A673 (cell line): ENCODE data around the gene BST1. TPM values are rescaled to one million over a fixed set of nuclear protein-coding genes. Genes with fewer than 3 reads are reported as not detected.
A peak's percentile ranks its signal among the peaks of the same experiment; 100 is the strongest.

Source experiments
- BruUV-seq: library from RNA; stranded (reverse); fragments of 400-500 nt; replicated peaks from 2 replicates; lab custom pipeline; 2021; lab: Mats Ljungman, UMichigan
- CTCF ChIA-PET: fragments of 300-600 bp; sonication (Branson Sonifier 250); formaldehyde crosslinking; loops from one replicate; lab custom pipeline; 2022; ENCODE audit warnings: antibody characterized with exemption; lab: Charles Lee
- POLR2A ChIA-PET: fragments of 300-600 bp; sonication (Branson Sonifier 250); formaldehyde crosslinking; loops from one replicate; lab custom pipeline; 2022; ENCODE audit warnings: antibody characterized with exemption; ENCODE audit not compliant: low non-redundant PET; lab: Charles Lee
- DNase-seq: peaks from one replicate; pipeline ENCODE4 v3.0.0-alpha.2; 2015; ENCODE audit warnings: low spot score
- H3K27ac ChIP-seq: fragments of 200-600 bp; sonication (generic); 2 replicates; pipeline ENCODE4 v1.5.1; 2016; ENCODE audit warnings: mixed run types, low read depth, mild to moderate bottlenecking, mixed read lengths, antibody characterized with exemption, low read length; ENCODE audit not compliant: poor library complexity, severe bottlenecking
- H3K27me3 ChIP-seq: fragments of 200-600 bp; sonication (generic); replicated peaks from 2 replicates; pipeline ENCODE4 v1.6.1; 2017; ENCODE audit warnings: mixed run types, low read depth, mild to moderate bottlenecking, mixed read lengths, antibody characterized with exemption, low read length; ENCODE audit not compliant: insufficient read depth, poor library complexity
- H3K36me3 ChIP-seq: fragments of 200-600 bp; sonication (generic); 2 replicates; pipeline ENCODE4 v1.6.1; 2016; ENCODE audit warnings: mixed run types, mild to moderate bottlenecking, mixed read lengths, antibody characterized with exemption, low read length; ENCODE audit not compliant: insufficient read depth, poor library complexity, severe bottlenecking
- H3K4me1 ChIP-seq: fragments of 200-600 bp; sonication (generic); 2 replicates; pipeline ENCODE4 v1.6.1; 2017; ENCODE audit warnings: mixed run types, mild to moderate bottlenecking, mixed read lengths, antibody characterized with exemption, low read length; ENCODE audit not compliant: insufficient read depth, poor library complexity, severe bottlenecking
- H3K4me3 ChIP-seq: fragments of 200-600 bp; sonication (generic); 2 replicates; pipeline ENCODE4 v1.5.1; 2016; ENCODE audit warnings: low read depth, mixed run types, mild to moderate bottlenecking, mixed read lengths, low read length; ENCODE audit not compliant: poor library complexity, severe bottlenecking
- H3K9me3 ChIP-seq: fragments of 200-600 bp; sonication (generic); 2 replicates; pipeline ENCODE4 v1.6.1; 2016; ENCODE audit warnings: mixed run types, low read depth, mild to moderate bottlenecking, mixed read lengths, antibody characterized with exemption, low read length; ENCODE audit not compliant: poor library complexity, severe bottlenecking
- EZH2 ChIP-seq: fragments of 200-600 bp; sonication (generic); IDR thresholded peaks from 2 replicates; pipeline ENCODE4 v1.6.1; 2017; ENCODE audit warnings: borderline replicate concordance, low read depth, mild to moderate bottlenecking, mixed read lengths, antibody characterized with exemption, low read length; ENCODE audit not compliant: poor library complexity, severe bottlenecking
- intact Hi-C: fragments of 100-400 bp; cut with micrococcal nuclease; formaldehyde crosslinking; loops from one replicate; pipeline ENCODE4 v1.10.0; 2022; ENCODE audit not compliant: unreplicated experiment
- total RNA-seq: library from RNA; stranded (reverse); gene quantifications from 2 replicates; pipeline ENCODE4 v1.2.3, GENCODE V29; 2021
- TF ChIP-seq, protein P1 (sequence below): fragments of 300-800, 200-600 bp; sonication (generic); conservative IDR thresholded peaks from 2 replicates; pipeline ENCODE4 v1.5.1; 2017; ENCODE audit warnings: low read depth, mild to moderate bottlenecking, antibody characterized with exemption, low read length, moderate library complexity, mixed read lengths

The BST1 gene
- total RNA-seq, 1 experiment from 2014 or later, result 2.4 TPM

GRCh38 chr4:15659768-15660570, 42.9 kb upstream of the BST1 start:
- no TSS peak for BruUV-seq

DNA sequence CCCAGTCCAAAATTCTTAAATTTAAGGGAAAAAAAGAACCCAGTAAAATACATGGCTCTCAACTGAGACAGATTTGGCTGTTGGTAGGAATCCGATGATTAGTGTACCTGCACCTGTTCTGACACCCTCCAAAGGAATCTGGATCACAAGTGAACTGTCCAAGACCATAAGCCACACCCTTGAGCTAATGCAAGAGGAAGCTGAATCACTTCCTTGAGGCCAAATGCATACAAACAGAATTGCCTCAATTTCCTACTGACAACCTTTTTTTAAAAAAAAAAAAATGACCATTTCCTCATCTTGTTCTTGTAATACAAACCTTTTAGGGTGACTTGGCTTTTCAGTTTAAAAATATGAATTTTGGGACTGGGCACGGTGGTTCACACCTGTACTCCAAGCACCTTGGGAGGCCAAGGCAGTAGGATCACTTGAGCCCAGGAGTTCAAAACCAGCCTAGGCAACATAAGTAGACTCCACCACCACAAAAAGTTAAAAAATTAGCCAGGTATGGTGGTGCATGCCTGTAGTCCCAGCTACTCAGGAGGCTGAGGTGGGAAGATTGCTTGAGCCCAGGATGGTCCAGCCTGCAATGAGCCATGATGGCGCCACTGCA, 37.0 kb upstream of the BST1 start:
- intact Hi-C loops, result no loop called here
- Histone ChIP-seq H3K9me3 (no peaks in the 10 kb centered on the region), H3K36me3 (peaks cover 19% of the 10 kb centered on the region), H3K4me1 (no peaks in the 10 kb centered on the region), H3K27ac (no peak overlapping the region), H3K27me3 (no peaks in the 10 kb centered on the region), H3K4me3 (no peak overlapping the region)
- no peak for DNase-seq
- ChIA-PET CTCF (no interaction called here), POLR2A (no interaction called here)
- no TSS peak for BruUV-seq
- TF ChIP-seq EZH2, result no peak
- TF ChIP-seq, protein P1, sequence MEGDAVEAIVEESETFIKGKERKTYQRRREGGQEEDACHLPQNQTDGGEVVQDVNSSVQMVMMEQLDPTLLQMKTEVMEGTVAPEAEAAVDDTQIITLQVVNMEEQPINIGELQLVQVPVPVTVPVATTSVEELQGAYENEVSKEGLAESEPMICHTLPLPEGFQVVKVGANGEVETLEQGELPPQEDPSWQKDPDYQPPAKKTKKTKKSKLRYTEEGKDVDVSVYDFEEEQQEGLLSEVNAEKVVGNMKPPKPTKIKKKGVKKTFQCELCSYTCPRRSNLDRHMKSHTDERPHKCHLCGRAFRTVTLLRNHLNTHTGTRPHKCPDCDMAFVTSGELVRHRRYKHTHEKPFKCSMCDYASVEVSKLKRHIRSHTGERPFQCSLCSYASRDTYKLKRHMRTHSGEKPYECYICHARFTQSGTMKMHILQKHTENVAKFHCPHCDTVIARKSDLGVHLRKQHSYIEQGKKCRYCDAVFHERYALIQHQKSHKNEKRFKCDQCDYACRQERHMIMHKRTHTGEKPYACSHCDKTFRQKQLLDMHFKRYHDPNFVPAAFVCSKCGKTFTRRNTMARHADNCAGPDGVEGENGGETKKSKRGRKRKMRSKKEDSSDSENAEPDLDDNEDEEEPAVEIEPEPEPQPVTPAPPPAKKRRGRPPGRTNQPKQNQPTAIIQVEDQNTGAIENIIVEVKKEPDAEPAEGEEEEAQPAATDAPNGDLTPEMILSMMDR, result no peak

More at GRCh38 chr4:15659768-15660570, 42.9 kb upstream of the BST1 start:
- peak; percentile 36 for DNase-seq
- ChIA-PET CTCF (no interaction called here), POLR2A (interaction anchor here (0.6 to 0.7 kb wide), 2 partner anchors 10 to 1614 kb away, joined by 3 to 9 read pairs; no protein-coding TSS in a partner anchor)
- intact Hi-C loops, result no loop called here
- Histone ChIP-seq H3K9me3 (no peaks in the 10 kb centered on the region), H3K36me3 (no peaks in the 10 kb centered on the region), H3K4me1 (peaks cover 21% of the 10 kb centered on the region), H3K27ac (peak overlapping the region; percentile 76), H3K4me3 (no peak overlapping the region), H3K27me3 (no peaks in the 10 kb centered on the region)
- TF ChIP-seq, protein P1, result no peak
- TF ChIP-seq EZH2, result no peak

GRCh38 chr4:15667006-15667405, 35.9 kb upstream of the BST1 start:
- no TSS peak for BruUV-seq
- TF ChIP-seq, protein P1, result no peak
- TF ChIP-seq EZH2, result no peak
- intact Hi-C loops, result no loop called here
- Histone ChIP-seq H3K27ac (no peak overlapping the region), H3K9me3 (no peaks in the 10 kb centered on the region), H3K4me1 (no peaks in the 10 kb centered on the region), H3K4me3 (no peak overlapping the region), H3K27me3 (no peaks in the 10 kb centered on the region), H3K36me3 (peaks cover 19% of the 10 kb centered on the region)
- DNase-seq, result no peak
- CTCF ChIA-PET, result no interaction called here
- POLR2A ChIA-PET, result no interaction called here
